Ascending aorta (tissue), 2 donors: Measurements from ENCODE around the gene KBTBD8. TPM values are rescaled to one million over a fixed set of nuclear protein-coding genes. Genes with fewer than 3 reads are reported as not detected.

Source experiments
- DNase-seq, 2 donors: peaks; one replicate each; pipeline ENCODE4 v3.0.0-alpha.2; 2019; ENCODE audit warnings: low spot score in 2 of 2
- H3K27ac ChIP-seq, 2 donors: fragments of 200-600 bp; sonication (generic); one replicate each; pipeline ENCODE4 v1.5.1; 2016 to 2017; ENCODE audit warnings: mild to moderate bottlenecking in 1 of 2
- H3K27me3 ChIP-seq: fragments of 200-600 bp; sonication (generic); one replicate; pipeline ENCODE4 v1.5.1; 2017
- H3K36me3 ChIP-seq, 2 donors: fragments of 200-600 bp; sonication (generic); one replicate each; pipeline ENCODE4 v1.5.1; 2016
- H3K4me1 ChIP-seq, 2 donors: fragments of 200-600 bp; sonication (generic); one replicate each; pipeline ENCODE4 v1.5.1; 2016 to 2017; ENCODE audit warnings: mild to moderate bottlenecking in 1 of 2
- H3K4me3 ChIP-seq, 2 donors: fragments of 200-600 bp; sonication (generic); one replicate each; pipeline ENCODE4 v1.5.1; 2016 to 2017; ENCODE audit warnings: mild to moderate bottlenecking in 1 of 2
- H3K9me3 ChIP-seq, 2 donors: fragments of 200-600 bp; sonication (generic); one replicate each; pipeline ENCODE4 v1.5.1; 2016
- intact Hi-C: fragments of 100-400 bp; cut with DNase I; formaldehyde crosslinking; loops from one replicate; pipeline ENCODE4 v1.15.1; 2023
- total RNA-seq: library from RNA; depleted of rRNA; stranded (reverse); fragments of >200 nt; gene quantifications from one replicate; pipeline ENCODE4 v1.1.0, GENCODE V29; 2016
- TF ChIP-seq, protein P1 (sequence below), 3 experiments: fragments of 200-600 bp in 2 of 3; fragments of 450-650 bp in 1 of 3; sonication (generic) in 2 of 3; IDR thresholded peaks; one replicate each; pipeline ENCODE4 v1.5.1; 2016 to 2019; ENCODE audit warnings: antibody characterized with exemption in 3 of 3, mild to moderate bottlenecking in 1 of 3, moderate library complexity in 1 of 3

The KBTBD8 gene
- total RNA-seq, 1 donor from 2014 or later = not detected

DNA sequence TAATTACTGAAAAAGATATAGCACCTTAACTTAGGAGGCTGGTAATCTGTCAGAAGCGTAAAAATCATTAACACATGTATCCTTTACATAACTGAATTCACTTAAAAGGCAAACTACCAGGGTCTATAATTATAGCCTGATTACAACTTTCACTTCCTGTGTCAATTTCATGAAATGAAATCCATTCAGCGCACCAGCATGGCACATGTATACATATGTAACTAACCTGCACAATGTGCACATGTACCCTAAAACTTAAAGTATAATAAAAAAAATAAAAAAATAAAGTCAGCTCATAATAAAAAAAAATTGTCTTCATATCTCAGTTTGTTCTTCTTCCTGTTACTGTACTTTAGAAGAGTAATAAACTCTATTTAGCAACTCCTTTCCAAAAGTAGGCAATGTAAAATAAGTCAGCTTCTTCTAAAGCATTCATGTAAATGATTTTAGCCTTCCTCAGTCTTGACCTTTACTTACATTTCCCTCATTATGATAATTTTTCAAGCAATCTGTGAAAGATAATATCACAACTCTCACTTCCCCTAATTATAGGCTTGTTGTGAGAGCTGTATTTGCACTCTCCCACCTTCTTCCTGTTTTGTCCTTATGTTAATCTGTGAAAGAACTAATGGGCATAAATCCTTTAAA is 50.1 kb downstream of the KBTBD8 start:
- no peaks in the 10 kb centered on the region for H3K4me1 ChIP-seq
- H3K27me3 ChIP-seq = no peaks in the 10 kb centered on the region
- TF ChIP-seq, protein P1, sequence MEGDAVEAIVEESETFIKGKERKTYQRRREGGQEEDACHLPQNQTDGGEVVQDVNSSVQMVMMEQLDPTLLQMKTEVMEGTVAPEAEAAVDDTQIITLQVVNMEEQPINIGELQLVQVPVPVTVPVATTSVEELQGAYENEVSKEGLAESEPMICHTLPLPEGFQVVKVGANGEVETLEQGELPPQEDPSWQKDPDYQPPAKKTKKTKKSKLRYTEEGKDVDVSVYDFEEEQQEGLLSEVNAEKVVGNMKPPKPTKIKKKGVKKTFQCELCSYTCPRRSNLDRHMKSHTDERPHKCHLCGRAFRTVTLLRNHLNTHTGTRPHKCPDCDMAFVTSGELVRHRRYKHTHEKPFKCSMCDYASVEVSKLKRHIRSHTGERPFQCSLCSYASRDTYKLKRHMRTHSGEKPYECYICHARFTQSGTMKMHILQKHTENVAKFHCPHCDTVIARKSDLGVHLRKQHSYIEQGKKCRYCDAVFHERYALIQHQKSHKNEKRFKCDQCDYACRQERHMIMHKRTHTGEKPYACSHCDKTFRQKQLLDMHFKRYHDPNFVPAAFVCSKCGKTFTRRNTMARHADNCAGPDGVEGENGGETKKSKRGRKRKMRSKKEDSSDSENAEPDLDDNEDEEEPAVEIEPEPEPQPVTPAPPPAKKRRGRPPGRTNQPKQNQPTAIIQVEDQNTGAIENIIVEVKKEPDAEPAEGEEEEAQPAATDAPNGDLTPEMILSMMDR (IDR thresholded peaks at IDR 0.05) = no peak
- no peak for DNase-seq
- intact Hi-C loops = no loop called here
- H3K36me3 ChIP-seq = no peaks in the 10 kb centered on the region
- no peaks in the 10 kb centered on the region for H3K9me3 ChIP-seq
- no peak overlapping the region for H3K27ac ChIP-seq
- no peak overlapping the region for H3K4me3 ChIP-seq

DNA sequence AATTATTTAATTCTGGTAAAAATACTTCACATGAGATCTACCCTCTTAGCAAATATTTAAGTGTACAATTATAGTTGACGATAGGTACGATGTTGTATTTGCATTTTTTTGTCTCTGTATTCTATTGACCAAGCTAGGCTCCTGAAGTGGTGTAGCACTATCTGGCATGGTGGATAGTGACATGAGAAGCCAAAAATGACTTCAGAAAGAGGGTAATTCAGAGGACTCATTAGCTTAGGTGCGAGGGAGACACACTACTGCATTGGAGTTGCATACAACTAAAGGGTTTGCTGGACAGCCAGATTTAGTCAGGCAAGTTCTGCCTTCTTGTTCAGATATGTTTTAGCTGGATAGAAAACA is 50.6 kb downstream of the KBTBD8 start:
- Histone ChIP-seq H3K36me3 (no peaks in the 10 kb centered on the region), H3K9me3 (no peaks in the 10 kb centered on the region), H3K27me3 (no peaks in the 10 kb centered on the region), H3K4me1 (no peaks in the 10 kb centered on the region), H3K4me3 (no peak overlapping the region), H3K27ac (no peak overlapping the region)
- intact Hi-C loops = no loop called here
- DNase-seq = no peak
- TF ChIP-seq, protein P1 (IDR thresholded peaks at IDR 0.05) = no peak

DNA sequence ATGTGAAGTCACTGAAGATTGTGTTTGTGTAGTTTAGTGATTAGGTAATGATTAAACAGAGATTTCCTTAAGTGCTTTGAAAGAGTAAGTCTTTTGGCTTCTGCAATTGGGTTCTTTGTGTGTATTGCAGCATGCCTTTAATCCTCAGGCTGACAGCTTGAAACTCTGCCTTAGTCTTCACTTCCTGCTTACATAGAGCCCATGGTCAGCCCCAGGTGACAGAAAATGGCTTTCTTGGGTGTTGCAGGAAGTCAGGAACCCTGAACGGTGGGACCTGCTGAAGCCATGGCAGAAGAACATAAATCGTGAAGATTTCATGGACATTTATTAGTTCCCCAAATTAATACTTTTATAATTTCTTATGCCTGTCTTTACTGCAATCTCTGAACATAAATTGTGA is 61.3 kb downstream of the KBTBD8 start:
- TF ChIP-seq, protein P1 (IDR thresholded peaks at IDR 0.05) = no peak
- Histone ChIP-seq H3K27me3 (no peaks in the 10 kb centered on the region), H3K9me3 (no peaks in the 10 kb centered on the region), H3K27ac (no peak overlapping the region), H3K4me1 (no peaks in the 10 kb centered on the region), H3K36me3 (no peaks in the 10 kb centered on the region), H3K4me3 (no peak overlapping the region)
- intact Hi-C loops = no loop called here
- DNase-seq = no peak
